ENCODE measurements around the gene TIMMDC1.

DNA sequence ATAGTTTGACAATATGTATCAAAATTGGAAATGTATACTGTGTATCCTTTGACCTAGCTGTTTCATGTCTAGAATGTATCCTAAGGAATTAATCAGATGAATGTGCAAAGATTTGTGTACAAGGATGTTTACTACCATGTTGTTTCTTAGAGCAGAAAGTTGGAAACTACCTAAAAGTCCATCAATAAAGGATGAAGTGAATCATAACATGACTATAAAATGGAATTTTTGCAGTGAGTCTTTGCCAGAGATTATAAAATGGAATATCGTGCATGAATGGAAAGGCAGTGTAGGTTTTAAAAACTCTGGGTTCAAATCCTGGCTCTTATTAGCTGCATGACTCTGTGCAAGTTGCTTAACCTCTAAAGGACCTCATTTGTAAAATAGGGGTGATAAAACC lies 15.2 kb upstream of the TIMMDC1 start:
- TF ChIP-seq, protein P1, sequence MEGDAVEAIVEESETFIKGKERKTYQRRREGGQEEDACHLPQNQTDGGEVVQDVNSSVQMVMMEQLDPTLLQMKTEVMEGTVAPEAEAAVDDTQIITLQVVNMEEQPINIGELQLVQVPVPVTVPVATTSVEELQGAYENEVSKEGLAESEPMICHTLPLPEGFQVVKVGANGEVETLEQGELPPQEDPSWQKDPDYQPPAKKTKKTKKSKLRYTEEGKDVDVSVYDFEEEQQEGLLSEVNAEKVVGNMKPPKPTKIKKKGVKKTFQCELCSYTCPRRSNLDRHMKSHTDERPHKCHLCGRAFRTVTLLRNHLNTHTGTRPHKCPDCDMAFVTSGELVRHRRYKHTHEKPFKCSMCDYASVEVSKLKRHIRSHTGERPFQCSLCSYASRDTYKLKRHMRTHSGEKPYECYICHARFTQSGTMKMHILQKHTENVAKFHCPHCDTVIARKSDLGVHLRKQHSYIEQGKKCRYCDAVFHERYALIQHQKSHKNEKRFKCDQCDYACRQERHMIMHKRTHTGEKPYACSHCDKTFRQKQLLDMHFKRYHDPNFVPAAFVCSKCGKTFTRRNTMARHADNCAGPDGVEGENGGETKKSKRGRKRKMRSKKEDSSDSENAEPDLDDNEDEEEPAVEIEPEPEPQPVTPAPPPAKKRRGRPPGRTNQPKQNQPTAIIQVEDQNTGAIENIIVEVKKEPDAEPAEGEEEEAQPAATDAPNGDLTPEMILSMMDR (CRISPR knock-in tag; IDR thresholded peaks at IDR 0.05), result no peak
- TF ChIP-seq, protein P2, sequence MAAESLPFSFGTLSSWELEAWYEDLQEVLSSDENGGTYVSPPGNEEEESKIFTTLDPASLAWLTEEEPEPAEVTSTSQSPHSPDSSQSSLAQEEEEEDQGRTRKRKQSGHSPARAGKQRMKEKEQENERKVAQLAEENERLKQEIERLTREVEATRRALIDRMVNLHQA (CRISPR knock-in tag; IDR thresholded peaks at IDR 0.05), result no peak
- TF ChIP-seq TARDBP (CRISPR knock-in tag; IDR thresholded peaks at IDR 0.05) (no peak), HNRNPK (IDR thresholded peaks at IDR 0.05; ENCODE audit: low read depth, low read length, poor library complexity, severe bottlenecking) (no peak), SMC3 (IDR thresholded peaks at IDR 0.05; ENCODE audit: low read length) (no peak), JDP2 (CRISPR knock-in tag; IDR thresholded peaks at IDR 0.05; ENCODE audit: borderline replicate concordance) (no peak), THYN1 (CRISPR knock-in tag; IDR thresholded peaks at IDR 0.05; ENCODE audit: borderline replicate concordance, low read depth) (no peak), ZNF660 (CRISPR knock-in tag; IDR thresholded peaks at IDR 0.05; ENCODE audit: borderline replicate concordance, low read depth) (no peak), RBM22 (optimal IDR thresholded peaks at IDR 0.05; ENCODE audit: low read length) (no peak), ISL2 (CRISPR knock-in tag; IDR thresholded peaks at IDR 0.05) (no peak), SUZ12 (IDR thresholded peaks at IDR 0.05; ENCODE audit: low read depth, low read length) (no peak)
- TF ChIP-seq, protein P3, sequence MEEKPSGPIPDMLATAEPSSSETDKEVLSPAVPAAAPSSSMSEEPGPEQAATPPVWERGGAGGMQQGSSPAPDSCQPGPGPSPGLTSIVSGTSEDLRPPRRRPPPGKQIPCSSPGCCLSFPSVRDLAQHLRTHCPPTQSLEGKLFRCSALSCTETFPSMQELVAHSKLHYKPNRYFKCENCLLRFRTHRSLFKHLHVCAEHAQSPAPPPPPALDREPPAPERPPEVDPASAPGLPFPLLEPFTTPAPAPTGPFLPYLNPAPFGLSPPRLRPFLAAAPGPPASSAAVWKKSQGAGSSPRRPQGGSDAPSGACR (CRISPR knock-in tag; IDR thresholded peaks at IDR 0.05), result no peak
- TF ChIP-seq, protein P4, sequence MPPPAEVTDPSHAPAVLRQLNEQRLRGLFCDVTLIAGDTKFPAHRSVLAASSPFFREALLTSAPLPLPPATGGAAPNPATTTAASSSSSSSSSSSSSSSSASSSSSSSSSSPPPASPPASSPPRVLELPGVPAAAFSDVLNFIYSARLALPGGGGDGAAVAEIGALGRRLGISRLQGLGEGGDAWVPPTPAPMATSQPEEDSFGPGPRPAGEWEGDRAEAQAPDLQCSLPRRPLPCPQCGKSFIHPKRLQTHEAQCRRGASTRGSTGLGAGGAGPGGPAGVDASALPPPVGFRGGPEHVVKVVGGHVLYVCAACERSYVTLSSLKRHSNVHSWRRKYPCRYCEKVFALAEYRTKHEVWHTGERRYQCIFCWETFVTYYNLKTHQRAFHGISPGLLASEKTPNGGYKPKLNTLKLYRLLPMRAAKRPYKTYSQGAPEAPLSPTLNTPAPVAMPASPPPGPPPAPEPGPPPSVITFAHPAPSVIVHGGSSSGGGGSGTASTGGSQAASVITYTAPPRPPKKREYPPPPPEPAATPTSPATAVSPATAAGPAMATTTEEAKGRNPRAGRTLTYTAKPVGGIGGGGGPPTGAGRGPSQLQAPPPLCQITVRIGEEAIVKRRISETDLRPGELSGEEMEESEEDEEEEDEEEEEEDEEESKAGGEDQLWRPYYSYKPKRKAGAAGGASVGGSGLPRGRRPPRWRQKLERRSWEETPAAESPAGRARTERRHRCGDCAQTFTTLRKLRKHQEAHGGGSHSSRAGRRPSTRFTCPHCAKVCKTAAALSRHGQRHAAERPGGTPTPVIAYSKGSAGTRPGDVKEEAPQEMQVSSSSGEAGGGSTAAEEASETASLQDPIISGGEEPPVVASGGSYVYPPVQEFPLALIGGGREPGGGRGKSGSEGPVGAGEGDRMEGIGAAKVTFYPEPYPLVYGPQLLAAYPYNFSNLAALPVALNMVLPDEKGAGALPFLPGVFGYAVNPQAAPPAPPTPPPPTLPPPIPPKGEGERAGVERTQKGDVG (CRISPR knock-in tag; IDR thresholded peaks at IDR 0.05; ENCODE audit: borderline replicate concordance), result no peak
- TF ChIP-seq, protein P5, sequence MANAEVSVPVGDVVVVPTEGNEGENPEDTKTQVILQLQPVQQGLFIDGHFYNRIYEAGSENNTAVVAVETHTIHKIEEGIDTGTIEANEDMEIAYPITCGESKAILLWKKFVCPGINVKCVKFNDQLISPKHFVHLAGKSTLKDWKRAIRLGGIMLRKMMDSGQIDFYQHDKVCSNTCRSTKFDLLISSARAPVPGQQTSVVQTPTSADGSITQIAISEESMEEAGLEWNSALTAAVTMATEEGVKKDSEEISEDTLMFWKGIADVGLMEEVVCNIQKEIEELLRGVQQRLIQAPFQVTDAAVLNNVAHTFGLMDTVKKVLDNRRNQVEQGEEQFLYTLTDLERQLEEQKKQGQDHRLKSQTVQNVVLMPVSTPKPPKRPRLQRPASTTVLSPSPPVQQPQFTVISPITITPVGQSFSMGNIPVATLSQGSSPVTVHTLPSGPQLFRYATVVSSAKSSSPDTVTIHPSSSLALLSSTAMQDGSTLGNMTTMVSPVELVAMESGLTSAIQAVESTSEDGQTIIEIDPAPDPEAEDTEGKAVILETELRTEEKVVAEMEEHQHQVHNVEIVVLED (CRISPR knock-in tag; IDR thresholded peaks at IDR 0.05; ENCODE audit: borderline replicate concordance), result no peak

All from HepG2 (cell line).